ENCODE results near the gene RPRML. TPM values are rescaled to one million over a fixed set of nuclear protein-coding genes. Genes with fewer than 3 reads are reported as not detected.
"Not testable (repeated sequence)": the region's sequence is repeated elsewhere in the genome, so short reads cannot be mapped to it uniquely, and the experiment has no call there.

Gene RPRML
- total RNA-seq, 1 experiment from 2014 or later: 2.4 TPM

GRCh38 chr17:46977750-46978488 is 1.1 kb downstream of the RPRML start:
- peak; percentile 34 for DNase-seq (ENCODE audit: low spot score)
- in situ Hi-C loops (cut with HindIII; ENCODE audit: low sequenced_read_pairs): no loop called here

- in situ Hi-C loops (cut with HindIII; ENCODE audit: low sequenced_read_pairs): no loop called here
- peak; percentile 81 for DNase-seq (ENCODE audit: low spot score)
Measured at GRCh38 chr17:46977348-46977747, 1.7 kb downstream of the RPRML start.

GRCh38 chr17:46976626-46977270 is 2.3 kb downstream of the RPRML start:
- peak; percentile 82 for DNase-seq (ENCODE audit: low spot score)
- in situ Hi-C loops (cut with HindIII; ENCODE audit: low sequenced_read_pairs): no loop called here

- in situ Hi-C loops (cut with HindIII; ENCODE audit: low sequenced_read_pairs): no loop called here
Measured at GRCh38 chr17:46975287-46975686, 3.8 kb downstream of the RPRML start.

GRCh38 chr17:46974086-46974485 is 5.0 kb downstream of the RPRML start:
- in situ Hi-C loops (cut with HindIII; ENCODE audit: low sequenced_read_pairs): no loop called here
- DNase-seq (ENCODE audit: low spot score): peak; percentile 95

More at GRCh38 chr17:46975287-46975686, 3.8 kb downstream of the RPRML start:
- DNase-seq (ENCODE audit: low spot score): no peak

- in situ Hi-C loops (cut with HindIII; ENCODE audit: low sequenced_read_pairs): no loop called here
Measured at GRCh38 chr17:46972346-46972745, 6.7 kb downstream of the RPRML start.

GRCh38 chr17:46971647-46972300 is 7.3 kb downstream of the RPRML start:
- in situ Hi-C loops (cut with HindIII; ENCODE audit: low sequenced_read_pairs): no loop called here

More at GRCh38 chr17:46972346-46972745, 6.7 kb downstream of the RPRML start:
- peak; percentile 75 for DNase-seq (ENCODE audit: low spot score)

GRCh38 chr17:46968896-46969295 is 10.2 kb downstream of the RPRML start:
- in situ Hi-C loops (cut with HindIII; ENCODE audit: low sequenced_read_pairs): no loop called here
- DNase-seq (ENCODE audit: low spot score): no peak

More at GRCh38 chr17:46971647-46972300, 7.3 kb downstream of the RPRML start:
- no peak for DNase-seq (ENCODE audit: low spot score)

GRCh38 chr17:46968224-46968834 is 10.7 kb downstream of the RPRML start:
- in situ Hi-C loops (cut with HindIII; ENCODE audit: low sequenced_read_pairs): no loop called here
- no peak for DNase-seq (ENCODE audit: low spot score)

GRCh38 chr17:46964315-46965265 is 14.5 kb downstream of the RPRML start:
- no peak for DNase-seq (ENCODE audit: low spot score)
- in situ Hi-C loops (cut with HindIII; ENCODE audit: low sequenced_read_pairs): no loop called here

GRCh38 chr17:46963571-46963970 is 15.5 kb downstream of the RPRML start:
- DNase-seq (ENCODE audit: low spot score): no peak
- in situ Hi-C loops (cut with HindIII; ENCODE audit: low sequenced_read_pairs): no loop called here

GRCh38 chr17:46962374-46962790 is 16.7 kb downstream of the RPRML start:
- in situ Hi-C loops (cut with HindIII; ENCODE audit: low sequenced_read_pairs): no loop called here
- DNase-seq (ENCODE audit: low spot score): no peak

GRCh38 chr17:46960152-46960551 is 18.9 kb downstream of the RPRML start:
- DNase-seq (ENCODE audit: low spot score): no peak
- in situ Hi-C loops (cut with HindIII; ENCODE audit: low sequenced_read_pairs): no loop called here

GRCh38 chr17:46958041-46958591 is 20.9 kb downstream of the RPRML start:
- in situ Hi-C loops (cut with HindIII; ENCODE audit: low sequenced_read_pairs): no loop called here
- no peak for DNase-seq (ENCODE audit: low spot score)

- DNase-seq (ENCODE audit: low spot score); in situ Hi-C loops (cut with HindIII; ENCODE audit: low sequenced_read_pairs): not testable (repeated sequence)
Measured at GRCh38 chr17:46953191-46953590, 25.9 kb downstream of the RPRML start.

GRCh38 chr17:46952115-46952514 is 26.9 kb downstream of the RPRML start:
- no peak for DNase-seq (ENCODE audit: low spot score)
- in situ Hi-C loops (cut with HindIII; ENCODE audit: low sequenced_read_pairs): no loop called here

GRCh38 chr17:46951706-46952105 is 27.3 kb downstream of the RPRML start:
- no peak for DNase-seq (ENCODE audit: low spot score)
- in situ Hi-C loops (cut with HindIII; ENCODE audit: low sequenced_read_pairs): no loop called here

- DNase-seq (ENCODE audit: low spot score): no peak
- in situ Hi-C loops (cut with HindIII; ENCODE audit: low sequenced_read_pairs): no loop called here
Measured at GRCh38 chr17:46950997-46951621, 27.9 kb downstream of the RPRML start.
